H1 (cell line): ENCODE results near the gene ALDH3A1. TPM values are rescaled to one million over a fixed set of nuclear protein-coding genes. Genes with fewer than 3 reads are reported as not detected.

Source experiments
- ASH2L ChIP-seq: fragments of 200-600, 300-600 bp; sonication (generic); IDR thresholded peaks from one replicate; pipeline ENCODE4 v1.7.1; 2017; ENCODE audit warnings: low read length
- CHD7 ChIP-seq: fragments of 300-600 bp; sonication (generic); IDR thresholded peaks from 2 replicates; pipeline ENCODE4 v1.7.1; 2012; ENCODE audit warnings: low read length, moderate library complexity, mild to moderate bottlenecking, inconsistent platforms; ENCODE audit not compliant: insufficient replicate concordance
- CTCF ChIP-seq, 3 experiments: IDR thresholded peaks; 1 replicate in 2 of 3; 2 replicates in 1 of 3; pipeline versions ENCODE4 v1.5.1 to v1.6.1; 2011; ENCODE audit warnings: low read length in 3 of 3, mild to moderate bottlenecking in 3 of 3, inconsistent platforms in 2 of 3, low read depth in 1 of 3, moderate library complexity in 1 of 3; ENCODE audit not compliant: insufficient read depth in 1 of 3; ENCODE audit errors: control extremely low read depth in 1 of 3
- SIRT6 ChIP-seq: IDR thresholded peaks from one replicate; pipeline ENCODE4 v1.7.1; 2012; ENCODE audit warnings: low read length, inconsistent platforms
- SUZ12 ChIP-seq: fragments of 200-600 bp; sonication (generic); IDR thresholded peaks from 2 replicates; pipeline ENCODE4 v1.6.1; 2012; ENCODE audit warnings: mild to moderate bottlenecking, inconsistent platforms, low read length, moderate library complexity, mixed read lengths
- TEAD4 ChIP-seq: IDR thresholded peaks from 2 replicates; pipeline ENCODE4 v1.6.1; 2012; ENCODE audit warnings: low read depth, low read length, inconsistent platforms, mixed read lengths
- polyA plus RNA-seq, 7 experiments: library from polyadenylated mRNA; depleted of rRNA in 3 of 7; stranded (reverse) in 5 of 7; unstranded in 2 of 7; fragments of >200 nt in 5 of 7; fragments of 200-250 nt in 2 of 7; gene quantifications; 1 replicate in 5 of 7; 2 replicates in 1 of 7; 4 replicates in 1 of 7; pipeline versions ENCODE4 v1.2.1 to v1.2.3, GENCODE V29; 2011 to 2013; ENCODE audit warnings: missing spikeins in 2 of 7, mixed read lengths in 2 of 7
- total RNA-seq: library from RNA; stranded (reverse); fragmentation: NEBNext Ultra II Directional; extraction: Animal tissue kit (Norgen Biotek cat#: 25700); gene quantifications from 2 replicates; pipeline ENCODE4 v1.2.1, GENCODE V29; 2021
- TF ChIP-seq, protein P1 (sequence below): IDR thresholded peaks from 2 replicates; pipeline ENCODE4 v1.6.1; 2012; ENCODE audit warnings: inconsistent platforms

ALDH3A1 gene
- total and polyA plus RNA-seq, 2 of the 8 experiments (the other 6 are each of a cell fraction or from before 2014, with no cell fraction given), result 0.37 to 1.4 TPM

DNA sequence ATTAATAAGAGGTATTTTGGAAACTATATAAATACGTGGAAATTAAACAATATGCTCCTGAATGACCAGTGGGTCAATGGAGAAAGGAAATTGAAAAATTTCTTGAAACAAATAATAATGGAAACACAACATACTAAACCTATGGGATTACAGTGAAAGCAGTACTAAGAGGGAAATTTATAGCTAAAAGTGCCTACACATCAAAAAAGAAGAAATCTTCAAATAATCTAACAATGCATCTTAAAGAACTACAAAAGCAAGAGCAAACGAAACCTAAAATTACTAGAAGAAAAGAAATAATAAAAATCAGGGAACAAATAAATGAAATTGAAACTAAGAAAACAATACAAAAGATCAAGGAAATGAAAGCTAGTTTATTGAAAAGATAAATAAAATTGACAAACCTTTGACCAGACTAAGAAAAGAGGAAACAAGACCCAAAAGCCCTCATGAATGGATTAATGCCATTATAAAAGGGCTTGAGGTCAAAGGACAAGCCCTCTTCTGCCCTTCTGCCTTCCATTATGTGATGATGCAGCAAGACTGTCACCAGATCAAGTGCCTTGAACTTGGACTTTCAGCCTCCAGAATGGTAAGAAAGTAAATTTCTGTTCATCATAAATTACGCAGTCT lies 43.9 kb upstream of the ALDH3A1 start (continued):
- TF ChIP-seq SUZ12, result no peak
- no peak for TF ChIP-seq TEAD4
- no peak for TF ChIP-seq CHD7
- no peak for TF ChIP-seq CTCF (IDR thresholded peaks at IDR 0.05; ENCODE audit: control extremely low read depth in 1 of 3, insufficient read depth in 1 of 3, low read depth in 1 of 3, low read length in 3 of 3)
- TF ChIP-seq ASH2L, result no peak
- TF ChIP-seq, protein P1, sequence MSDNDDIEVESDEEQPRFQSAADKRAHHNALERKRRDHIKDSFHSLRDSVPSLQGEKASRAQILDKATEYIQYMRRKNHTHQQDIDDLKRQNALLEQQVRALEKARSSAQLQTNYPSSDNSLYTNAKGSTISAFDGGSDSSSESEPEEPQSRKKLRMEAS, result no peak
- no peak for TF ChIP-seq SIRT6
